Measurements from ENCODE around the gene SLC22A3. TPM values are rescaled to one million over a fixed set of nuclear protein-coding genes. Genes with fewer than 3 reads are reported as not detected.

The SLC22A3 gene
- total and polyA plus RNA-seq, 8 donors: 16.1 to 42.9 (median 32.0) TPM

- H3K27me3 ChIP-seq: no peaks in the 10 kb centered on the region
- no peaks in the 10 kb centered on the region for H3K9me3 ChIP-seq
- intact Hi-C loops (cut with DNase I): no loop called here
- DNase-seq (no peak), ATAC-seq (no peak)
- no peak overlapping the region for H3K27ac ChIP-seq
- H3K4me3 ChIP-seq: no peak overlapping the region
- no peaks in the 10 kb centered on the region for H3K36me3 ChIP-seq
- TF ChIP-seq CTCF (IDR thresholded peaks at IDR 0.05): no peak
- H3K4me1 ChIP-seq: no peaks in the 10 kb centered on the region
Observed at GRCh38 chr6:160329188-160329587, 19.0 kb upstream of the SLC22A3 start.

- ATAC-seq: no peak
- Histone ChIP-seq H3K27me3 (no peaks in the 10 kb centered on the region), H3K9me3 (no peaks in the 10 kb centered on the region), H3K27ac (no peak overlapping the region), H3K4me1 (no peaks in the 10 kb centered on the region), H3K36me3 (no peaks in the 10 kb centered on the region), H3K4me3 (no peak overlapping the region)
- intact Hi-C loops (cut with DNase I): no loop called here
- no peak for DNase-seq
- no peak for TF ChIP-seq CTCF (IDR thresholded peaks at IDR 0.05)
Observed at GRCh38 chr6:160330619-160331018, 17.6 kb upstream of the SLC22A3 start.

GRCh38 chr6:160331204-160331603, 17.0 kb upstream of the SLC22A3 start:
- Histone ChIP-seq H3K4me3 (no peak overlapping the region), H3K9me3 (no peaks in the 10 kb centered on the region), H3K27ac (no peak overlapping the region), H3K27me3 (no peaks in the 10 kb centered on the region), H3K4me1 (no peaks in the 10 kb centered on the region), H3K36me3 (no peaks in the 10 kb centered on the region)
- TF ChIP-seq CTCF (IDR thresholded peaks at IDR 0.05): no peak
- intact Hi-C loops (cut with DNase I): no loop called here
- DNase-seq (no peak), ATAC-seq (no peak)

- no peaks in the 10 kb centered on the region for H3K9me3 ChIP-seq
- H3K27me3 ChIP-seq: no peaks in the 10 kb centered on the region
- ATAC-seq (no peak), DNase-seq (no peak)
- H3K4me3 ChIP-seq: no peak overlapping the region
- TF ChIP-seq CTCF (IDR thresholded peaks at IDR 0.05): no peak
- no peak overlapping the region for H3K27ac ChIP-seq
- no peaks in the 10 kb centered on the region for H3K36me3 ChIP-seq
- intact Hi-C loops (cut with DNase I): no loop called here
- no peaks in the 10 kb centered on the region for H3K4me1 ChIP-seq
Observed at GRCh38 chr6:160331753-160332152, 16.4 kb upstream of the SLC22A3 start.

- Histone ChIP-seq H3K27ac (no peak overlapping the region), H3K4me1 (no peaks in the 10 kb centered on the region), H3K4me3 (no peak overlapping the region), H3K27me3 (no peaks in the 10 kb centered on the region), H3K36me3 (no peaks in the 10 kb centered on the region), H3K9me3 (no peaks in the 10 kb centered on the region)
- intact Hi-C loops (cut with DNase I): no loop called here
- ATAC-seq: no peak
- TF ChIP-seq CTCF (IDR thresholded peaks at IDR 0.05): no peak
- DNase-seq: no peak
Observed at GRCh38 chr6:160333101-160333500, 15.1 kb upstream of the SLC22A3 start.

Measured in left lung (tissue), 10 donors.